ENCODE results near the gene COX14. TPM values are rescaled to one million over a fixed set of nuclear protein-coding genes. Genes with fewer than 3 reads are reported as not detected.
A peak's percentile ranks its signal among the peaks of the same experiment; 100 is the strongest.

The COX14 gene
- total and polyA plus RNA-seq, 8 donors: 30.5 to 77.6 (median 36.6) TPM

DNA sequence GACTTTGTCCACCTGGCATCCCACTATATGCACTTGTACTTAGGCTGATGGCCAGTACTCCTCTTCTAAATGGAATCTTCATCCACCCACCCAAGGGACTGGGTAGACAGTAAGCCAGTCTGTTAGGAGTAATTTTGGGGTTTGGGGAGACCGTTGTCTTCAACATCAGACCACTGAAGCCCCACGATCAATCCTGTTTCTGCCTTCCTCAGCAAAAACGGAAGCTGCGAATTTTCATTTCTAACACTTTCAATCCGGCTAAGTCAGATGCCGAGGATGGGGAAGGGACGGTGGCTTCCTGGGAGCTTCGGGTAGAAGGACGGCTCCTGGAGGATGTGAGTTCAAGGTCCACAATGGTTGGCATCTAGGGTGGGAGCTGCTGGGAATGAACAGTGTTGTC is 24.9 kb upstream of the COX14 start:
- DNase-seq (no peak), ATAC-seq (no peak)
- Histone ChIP-seq H3K27me3 (no peaks in the 10 kb centered on the region), H3K9me3 (no peaks in the 10 kb centered on the region), H3K4me1 (peaks cover 0 to 22% of the 10 kb centered on the region in 2 donors), H3K4me3 (no peak overlapping the region), H3K36me3 (peaks cover 8 to 51% of the 10 kb centered on the region in 2 donors), H3K27ac (no peak overlapping the region)
- intact Hi-C loops (cut with DNase I): no loop called here
- TF ChIP-seq, protein P1, sequence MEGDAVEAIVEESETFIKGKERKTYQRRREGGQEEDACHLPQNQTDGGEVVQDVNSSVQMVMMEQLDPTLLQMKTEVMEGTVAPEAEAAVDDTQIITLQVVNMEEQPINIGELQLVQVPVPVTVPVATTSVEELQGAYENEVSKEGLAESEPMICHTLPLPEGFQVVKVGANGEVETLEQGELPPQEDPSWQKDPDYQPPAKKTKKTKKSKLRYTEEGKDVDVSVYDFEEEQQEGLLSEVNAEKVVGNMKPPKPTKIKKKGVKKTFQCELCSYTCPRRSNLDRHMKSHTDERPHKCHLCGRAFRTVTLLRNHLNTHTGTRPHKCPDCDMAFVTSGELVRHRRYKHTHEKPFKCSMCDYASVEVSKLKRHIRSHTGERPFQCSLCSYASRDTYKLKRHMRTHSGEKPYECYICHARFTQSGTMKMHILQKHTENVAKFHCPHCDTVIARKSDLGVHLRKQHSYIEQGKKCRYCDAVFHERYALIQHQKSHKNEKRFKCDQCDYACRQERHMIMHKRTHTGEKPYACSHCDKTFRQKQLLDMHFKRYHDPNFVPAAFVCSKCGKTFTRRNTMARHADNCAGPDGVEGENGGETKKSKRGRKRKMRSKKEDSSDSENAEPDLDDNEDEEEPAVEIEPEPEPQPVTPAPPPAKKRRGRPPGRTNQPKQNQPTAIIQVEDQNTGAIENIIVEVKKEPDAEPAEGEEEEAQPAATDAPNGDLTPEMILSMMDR (IDR thresholded peaks at IDR 0.05): no peak

DNA sequence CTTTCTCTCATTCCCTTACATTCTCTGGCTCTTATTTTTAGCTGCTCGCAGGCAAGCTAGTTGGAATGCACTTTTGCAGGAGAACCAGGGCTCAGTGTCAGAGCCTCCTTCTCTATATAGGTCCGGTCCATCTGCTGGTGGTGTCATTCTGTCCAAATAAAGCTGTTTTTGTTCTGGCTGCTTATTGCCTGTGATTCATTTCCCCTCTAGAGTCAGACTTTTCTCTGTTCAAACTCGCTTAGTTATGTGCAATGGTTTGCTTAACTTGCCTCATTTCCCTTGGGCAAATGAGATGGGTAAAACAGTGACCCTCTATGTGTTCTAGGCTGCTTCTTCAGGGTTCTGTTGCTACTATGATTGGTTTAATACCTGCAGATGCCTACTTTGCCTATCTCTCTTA is 24.0 kb upstream of the COX14 start:
- Histone ChIP-seq H3K4me3 (no peak overlapping the region), H3K27me3 (no peaks in the 10 kb centered on the region), H3K36me3 (peaks cover 8 to 60% of the 10 kb centered on the region in 2 donors), H3K4me1 (peaks cover 0 to 22% of the 10 kb centered on the region in 2 donors), H3K27ac (peak overlapping the region in 1 of 2 donors; percentile 14), H3K9me3 (no peaks in the 10 kb centered on the region)
- TF ChIP-seq, protein P1 (IDR thresholded peaks at IDR 0.05): no peak
- DNase-seq (no peak), ATAC-seq (no peak)
- intact Hi-C loops (cut with DNase I): no loop called here

DNA sequence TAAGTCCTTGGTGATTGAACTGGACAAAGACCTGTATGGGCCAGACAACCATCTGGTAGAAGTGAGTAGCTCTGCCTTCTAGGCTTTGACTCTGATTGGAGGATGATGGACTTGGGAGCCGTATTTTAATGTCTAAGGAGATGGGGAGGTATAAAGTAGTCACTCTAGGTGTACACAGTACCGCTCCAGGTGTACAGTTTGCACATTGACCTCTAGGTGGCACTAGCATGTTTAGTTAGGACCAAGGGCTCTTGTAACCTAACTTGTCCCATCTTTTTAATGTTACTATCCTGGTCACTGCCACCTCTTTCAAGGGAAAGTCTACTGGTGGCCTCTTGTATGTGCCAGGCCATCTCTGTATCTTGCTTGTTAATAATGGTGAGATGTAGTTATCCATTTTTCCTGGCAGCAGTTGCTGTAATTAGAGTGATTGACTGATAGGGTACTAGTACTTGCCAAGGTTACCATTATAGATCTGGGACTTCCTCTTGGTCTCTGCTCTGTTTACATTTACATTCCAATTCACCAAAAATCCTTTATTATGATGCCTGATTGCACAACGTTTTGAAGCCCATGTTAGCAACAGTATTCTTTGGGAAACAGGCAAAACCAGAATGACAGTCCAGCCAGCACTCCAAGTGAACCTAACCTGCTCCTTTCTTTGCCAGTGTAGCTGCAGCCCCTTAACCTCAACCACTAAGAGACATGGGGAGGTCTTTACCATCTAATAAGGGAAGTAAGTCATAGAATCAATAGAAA is 23.3 kb upstream of the COX14 start:
- ATAC-seq: peak; percentile 40
- intact Hi-C loops (cut with DNase I): no loop called here
- Histone ChIP-seq H3K36me3 (peaks cover 8 to 67% of the 10 kb centered on the region in 2 donors), H3K27me3 (no peaks in the 10 kb centered on the region), H3K27ac (no peak overlapping the region), H3K9me3 (no peaks in the 10 kb centered on the region), H3K4me3 (no peak overlapping the region), H3K4me1 (peaks cover 0 to 22% of the 10 kb centered on the region in 2 donors)
- TF ChIP-seq, protein P1 (IDR thresholded peaks at IDR 0.05): peak; percentile 79
- DNase-seq: no peak

DNA sequence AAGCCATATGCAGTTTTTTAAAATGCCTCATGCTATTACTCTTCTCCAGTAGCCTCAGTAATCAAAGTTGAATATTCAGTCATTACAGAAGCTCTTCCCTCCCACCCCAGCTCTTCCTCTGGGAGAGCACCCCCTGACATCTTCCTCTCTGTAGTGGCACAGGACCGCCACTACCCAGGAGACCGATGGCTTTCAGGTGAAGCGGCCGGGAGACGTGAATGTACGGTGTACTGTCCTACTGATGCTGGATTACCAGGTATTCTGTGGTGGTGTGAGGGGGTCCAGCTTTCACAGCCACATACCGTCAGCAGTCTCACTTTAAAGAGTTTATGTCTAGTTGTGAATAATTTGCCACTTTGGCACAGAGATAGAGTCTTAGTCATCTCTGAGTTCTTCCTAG is 22.3 kb upstream of the COX14 start:
- no peaks in the 10 kb centered on the region for H3K27me3 ChIP-seq
- intact Hi-C loops (cut with DNase I): no loop called here
- ATAC-seq (no peak), DNase-seq (no peak)
- H3K4me3 ChIP-seq: no peak overlapping the region
- no peak overlapping the region for H3K27ac ChIP-seq
- peaks cover 0 to 17% of the 10 kb centered on the region in 2 donors for H3K4me1 ChIP-seq
- H3K9me3 ChIP-seq: no peaks in the 10 kb centered on the region
- TF ChIP-seq, protein P1 (IDR thresholded peaks at IDR 0.05): no peak
- H3K36me3 ChIP-seq: peaks cover 11 to 77% of the 10 kb centered on the region in 2 donors

DNA sequence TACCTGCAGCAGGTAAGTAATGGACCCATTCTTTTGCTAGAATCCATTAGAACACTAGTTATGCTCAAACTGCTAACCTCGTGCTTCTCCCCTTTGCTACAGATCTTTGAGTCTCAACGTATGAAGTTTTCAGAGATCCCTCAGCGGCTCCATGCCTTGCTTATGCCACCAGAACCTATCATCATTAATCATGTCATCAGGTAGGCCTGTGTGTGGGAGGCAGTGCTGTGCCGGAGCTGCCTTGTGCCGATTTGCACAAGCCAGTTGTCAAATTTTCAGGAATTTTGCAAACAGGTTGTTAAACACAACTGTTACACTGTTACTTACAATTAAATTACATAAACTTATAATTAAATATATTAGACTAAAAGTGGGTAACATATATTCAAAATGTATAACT is 21.6 kb upstream of the COX14 start:
- H3K27ac ChIP-seq: no peak overlapping the region
- H3K36me3 ChIP-seq: peaks cover 11 to 84% of the 10 kb centered on the region in 2 donors
- intact Hi-C loops (cut with DNase I): no loop called here

More for the DNA sequence above, 21.6 kb upstream of the COX14 start:
- Histone ChIP-seq H3K4me1 (peaks cover 0 to 17% of the 10 kb centered on the region in 2 donors), H3K9me3 (no peaks in the 10 kb centered on the region), H3K27me3 (no peaks in the 10 kb centered on the region), H3K4me3 (no peak overlapping the region)
- ATAC-seq (no peak), DNase-seq (no peak)
- TF ChIP-seq, protein P1 (IDR thresholded peaks at IDR 0.05): no peak
